GM18498 (cell line): ENCODE results near the gene EIF2D.
"Not testable (repeated sequence)": the region's sequence is repeated elsewhere in the genome, so short reads cannot be mapped to it uniquely, and the experiment has no call there.

Experiments
- ATAC-seq: cut with Tn5 transposase; IDR thresholded peaks from one replicate; pipeline ENCODE4 v1.9.1; 2021; ENCODE audit warnings: mild to moderate bottlenecking, moderate library complexity; ENCODE audit not compliant: unreplicated experiment

EIF2D gene

GRCh38 chr1:206636671-206637070 lies 24.4 kb upstream of the EIF2D start:
- ATAC-seq = no peak

GRCh38 chr1:206635978-206636345 lies 23.7 kb upstream of the EIF2D start:
- no peak for ATAC-seq

DNA sequence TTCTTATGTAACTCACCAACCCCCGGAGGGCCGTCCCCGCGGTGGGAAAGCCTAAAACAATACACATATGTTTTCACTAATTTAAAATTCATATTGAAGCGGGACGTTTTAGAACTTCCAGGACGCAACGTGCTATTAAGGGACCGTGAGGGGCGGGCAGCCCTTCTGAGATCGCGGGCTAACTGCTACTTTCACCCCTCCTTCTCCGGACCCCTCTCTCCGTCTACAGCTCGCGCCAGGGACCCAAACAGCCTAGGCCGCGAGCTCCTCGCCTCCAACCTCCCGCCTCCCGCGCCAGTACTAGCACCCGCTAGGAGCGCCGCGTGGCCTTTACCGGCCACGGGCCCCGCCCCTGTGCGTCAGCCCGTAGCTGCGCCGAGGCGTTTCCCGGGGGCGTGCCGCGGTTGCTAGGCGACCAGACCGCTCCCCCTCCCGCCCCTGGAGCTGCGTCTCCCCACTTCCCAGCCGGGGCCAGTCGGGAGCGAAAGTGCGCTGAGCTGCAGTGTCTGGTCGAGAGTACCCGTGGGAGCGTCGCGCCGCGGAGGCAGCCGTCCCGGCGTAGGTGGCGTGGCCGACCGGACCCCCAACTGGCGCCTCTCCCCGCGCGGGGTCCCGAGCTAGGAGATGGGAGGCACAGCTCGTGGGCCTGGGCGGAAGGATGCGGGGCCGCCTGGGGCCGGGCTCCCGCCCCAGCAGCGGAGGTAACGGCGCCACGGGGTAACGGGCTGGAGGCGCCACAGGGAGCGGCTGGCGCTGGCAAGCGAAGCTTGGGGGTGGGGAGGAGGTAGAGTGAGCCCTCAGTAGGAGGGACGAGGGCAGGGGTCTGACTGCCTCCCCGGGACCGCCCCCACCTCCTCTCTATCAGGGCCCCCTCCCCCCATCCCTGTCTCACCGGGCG lies 23.1 kb upstream of the EIF2D start, which contains the start of gene DYRK3:
Gene DYRK3, plus strand, starts transcription at position 457 of the 898 bp plus-strand sequence. Its CDS starts 168 bp downstream, at position 625.
- peak; percentile 93 for ATAC-seq

- ATAC-seq = no peak
Measured at GRCh38 chr1:206634365-206635079, 22.3 kb upstream of the EIF2D start.

- ATAC-seq = no peak
Measured at GRCh38 chr1:206633708-206634121, 21.4 kb upstream of the EIF2D start.

GRCh38 chr1:206631085-206631509 lies 18.8 kb upstream of the EIF2D start:
- ATAC-seq = no peak

DNA sequence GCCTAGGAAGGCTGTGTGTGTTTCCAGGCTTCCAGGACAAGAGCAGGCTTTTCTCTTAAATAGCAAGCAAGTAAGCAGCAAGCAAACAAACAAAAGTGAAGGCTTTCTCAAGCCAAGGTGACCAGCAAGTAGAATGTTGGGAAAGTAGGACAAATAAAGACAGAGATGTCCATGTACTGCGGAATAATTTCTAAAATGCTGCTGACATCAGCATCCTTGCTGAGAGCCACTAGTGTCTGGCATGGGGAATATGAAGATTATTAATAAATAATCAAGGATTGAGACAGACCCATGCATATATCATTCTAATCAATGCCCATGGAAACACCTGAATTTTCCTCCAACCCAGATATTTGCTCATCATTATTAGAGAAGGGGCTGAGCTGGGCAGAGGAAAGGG lies 16.7 kb upstream of the EIF2D start:
- no peak for ATAC-seq

DNA sequence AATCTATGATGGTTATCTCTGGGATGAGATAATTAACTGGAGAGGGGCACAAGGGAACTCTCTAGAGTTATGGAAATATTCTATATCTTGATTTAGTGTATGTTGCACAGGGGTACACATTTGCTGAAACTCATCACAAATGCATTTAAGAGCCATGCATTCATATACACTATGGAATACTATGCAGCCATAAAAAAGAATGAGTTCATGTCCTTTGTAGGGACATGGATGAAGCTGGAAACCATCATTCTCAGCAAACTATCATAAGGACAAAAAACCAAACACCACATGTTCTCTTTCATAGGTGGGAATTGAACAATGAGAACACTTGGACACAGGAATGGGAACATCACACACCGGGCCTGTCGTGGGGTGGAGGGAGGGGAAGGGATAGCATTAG lies 14.1 kb upstream of the EIF2D start:
- ATAC-seq = not testable (repeated sequence)

DNA sequence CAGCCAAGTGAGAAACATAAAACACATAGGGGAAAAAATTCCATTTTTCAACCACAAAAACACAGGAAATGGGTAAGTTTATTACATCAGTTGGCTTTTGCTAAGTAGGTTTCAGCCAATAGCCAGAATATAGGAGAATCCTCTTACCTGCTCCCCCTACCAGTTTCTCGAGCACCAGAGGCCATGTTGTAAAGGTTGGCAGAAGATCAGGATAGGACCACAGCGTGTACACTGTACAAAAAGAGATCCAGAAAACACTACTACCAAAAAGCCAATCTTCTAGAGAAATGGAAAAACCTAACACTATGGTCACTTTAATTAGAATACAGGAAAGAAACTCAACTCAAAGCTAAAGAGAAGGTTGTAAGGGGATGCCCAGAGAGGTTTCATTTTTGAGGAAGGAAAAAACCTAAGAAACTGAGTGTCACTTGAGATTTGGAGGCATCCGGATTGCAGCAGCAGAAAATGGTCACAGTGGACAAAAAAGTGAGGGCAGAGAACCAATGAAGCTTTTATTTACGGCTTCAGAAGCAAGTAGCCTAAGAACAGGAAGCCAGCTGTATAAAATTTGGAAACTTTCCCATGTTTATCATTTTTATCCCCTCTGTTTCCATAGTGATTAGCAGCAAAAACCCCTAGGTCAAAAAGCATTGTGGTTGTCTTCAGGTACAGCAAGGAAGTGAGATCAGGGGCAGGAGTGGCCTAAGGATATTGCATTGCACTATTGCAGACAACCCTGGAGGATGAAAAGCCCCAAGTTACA lies 2.9 kb downstream of the EIF2D start:
- ATAC-seq = peak; percentile 22

- ATAC-seq = no peak
Measured at GRCh38 chr1:206608108-206608698, 4.1 kb downstream of the EIF2D start.

DNA sequence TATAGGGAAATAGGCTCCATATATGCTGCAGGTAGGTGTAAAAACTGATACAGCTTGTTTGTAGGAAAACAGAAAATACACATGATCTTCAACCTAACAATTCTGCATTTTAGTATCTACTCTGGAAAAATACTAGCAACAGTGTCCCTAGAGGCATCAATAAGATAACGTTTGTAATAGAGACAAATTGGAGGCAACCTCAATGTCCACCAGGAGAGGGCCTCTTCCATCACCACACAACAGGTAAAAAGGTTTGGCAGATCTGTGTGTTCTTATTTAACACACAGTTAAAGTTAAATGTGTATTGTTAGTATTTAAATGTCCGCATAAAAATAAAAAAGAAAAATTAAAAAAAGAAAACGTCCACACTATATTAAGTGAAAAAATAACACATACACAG lies 5.4 kb downstream of the EIF2D start:
- ATAC-seq = no peak

DNA sequence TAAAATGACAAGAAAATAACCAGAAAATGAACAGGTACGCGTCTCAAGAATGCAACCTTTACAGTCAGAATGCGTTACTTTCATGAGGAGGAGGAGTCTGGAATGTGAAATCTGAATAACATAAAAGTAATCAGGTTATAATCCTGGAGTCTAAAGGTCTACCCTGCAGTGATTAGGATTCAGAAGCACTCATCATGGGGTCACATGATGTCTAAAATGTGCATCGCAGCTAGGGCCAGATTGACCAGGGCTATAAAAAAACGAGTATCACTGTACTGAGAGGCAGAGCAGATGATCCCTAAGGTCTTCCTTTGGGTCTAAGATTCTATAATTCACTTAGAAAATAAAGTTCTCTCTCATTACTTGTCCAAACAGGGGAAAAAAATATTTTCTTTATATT lies 7.4 kb downstream of the EIF2D start:
- no peak for ATAC-seq

DNA sequence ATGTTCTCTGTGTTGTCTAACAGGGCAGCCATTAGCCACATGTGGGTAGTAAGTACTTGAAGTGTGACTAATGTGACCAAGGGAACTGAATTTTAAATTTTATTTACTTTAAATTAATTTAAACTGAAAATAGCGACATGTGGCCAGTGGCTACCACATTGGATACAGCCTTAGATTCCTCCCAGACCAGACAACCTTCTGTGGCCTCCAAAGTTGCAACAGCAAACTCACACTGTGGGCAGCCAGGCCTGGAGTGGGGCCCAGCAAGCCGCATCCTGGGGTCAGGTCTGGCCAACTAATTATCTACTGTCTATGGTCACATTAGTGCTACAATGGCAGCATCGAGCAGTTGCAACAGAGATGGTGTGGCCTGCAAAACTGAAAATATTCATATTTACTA lies 11.7 kb downstream of the EIF2D start:
- no peak for ATAC-seq

DNA sequence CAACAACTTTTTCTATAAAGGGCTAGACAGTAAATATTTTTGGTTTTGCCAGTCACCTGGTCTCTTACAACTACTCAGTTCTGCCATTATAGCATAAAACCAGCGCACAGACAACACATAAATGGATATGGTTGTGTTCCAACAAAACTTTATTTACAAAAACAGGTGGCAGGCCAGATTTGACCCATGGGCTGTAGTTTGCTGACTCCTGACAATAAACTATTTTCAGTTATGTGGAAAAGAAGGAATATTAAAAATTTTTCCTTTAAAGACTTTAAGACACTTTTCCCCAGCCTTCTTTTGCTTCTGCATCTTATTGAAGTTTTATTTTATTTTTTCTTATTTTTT lies 16.0 kb downstream of the EIF2D start:
- no peak for ATAC-seq

- ATAC-seq = no peak
Measured at GRCh38 chr1:206595581-206596318, 16.5 kb downstream of the EIF2D start.

DNA sequence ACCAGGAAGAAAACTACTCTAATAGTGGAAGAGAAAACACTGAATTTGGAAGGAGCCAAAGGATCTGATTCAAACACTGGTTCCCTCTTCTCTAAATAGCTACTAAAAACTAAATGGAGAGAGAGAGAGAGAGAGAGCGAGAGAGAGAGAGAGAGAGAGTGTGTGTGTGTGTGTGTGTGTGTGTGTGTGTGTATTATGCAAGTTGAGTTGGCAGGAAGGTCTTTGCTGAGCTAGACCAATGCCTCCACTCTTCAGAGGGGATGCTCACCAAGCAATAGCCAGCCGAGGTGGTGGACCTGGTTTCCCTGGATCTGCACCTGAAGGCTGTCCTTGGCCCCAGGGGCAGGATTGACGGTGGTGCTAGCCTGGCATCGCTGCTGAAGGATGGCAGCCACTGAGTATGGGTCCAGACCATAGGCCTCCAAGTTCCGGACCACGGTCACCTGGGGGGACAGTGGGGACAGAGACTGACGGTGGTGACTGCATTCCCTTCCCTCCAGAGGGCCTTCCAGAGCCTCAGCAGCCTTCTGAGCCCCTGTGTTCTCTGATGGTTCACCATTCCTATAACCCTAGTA lies 18.8 kb downstream of the EIF2D start:
- no peak for ATAC-seq

DNA sequence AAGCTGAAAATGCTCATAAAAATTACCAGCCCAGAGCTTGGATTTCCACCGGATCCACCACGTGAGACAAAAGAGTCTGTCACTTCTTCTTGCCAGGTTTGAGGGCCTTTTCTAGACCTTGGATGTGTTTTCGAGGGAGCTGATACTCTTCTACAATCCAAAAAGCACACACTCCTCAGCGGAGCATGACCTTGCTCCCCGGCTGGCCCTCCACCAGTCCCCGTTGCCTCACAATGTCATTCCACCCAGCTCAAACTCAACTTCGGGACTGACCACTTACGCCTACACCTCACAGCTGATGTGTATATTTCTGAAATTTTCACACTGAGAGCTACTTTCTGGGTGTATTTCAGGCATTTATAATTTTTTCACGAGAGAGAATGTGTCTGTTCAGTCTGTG lies 20.6 kb downstream of the EIF2D start:
- no peak for ATAC-seq

DNA sequence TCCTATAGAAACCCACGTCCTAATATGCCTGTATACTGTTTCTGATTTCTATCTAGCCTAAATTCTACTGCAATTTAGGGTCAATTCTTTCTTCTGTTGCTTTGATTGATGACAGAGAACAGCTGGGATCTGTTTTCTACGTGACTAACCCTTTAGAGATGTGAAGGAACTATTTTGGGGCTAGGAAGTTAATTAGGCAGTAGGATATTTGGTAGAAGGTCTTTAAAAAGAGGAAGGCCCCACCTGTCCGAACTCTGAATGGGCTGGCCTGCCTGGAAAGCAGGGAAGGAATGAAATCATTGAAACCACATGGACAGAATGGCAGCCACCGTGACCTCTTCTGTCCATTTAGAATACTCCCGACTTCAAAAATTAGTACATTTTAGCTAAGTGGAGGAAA lies 21.0 kb downstream of the EIF2D start:
- ATAC-seq = no peak

- ATAC-seq = peak; percentile 59
Measured at GRCh38 chr1:206590025-206590758, 22.1 kb downstream of the EIF2D start.
